Measurements from ENCODE around the gene MXD1.
"Not testable (repeated sequence)": the region's sequence is repeated elsewhere in the genome, so short reads cannot be mapped to it uniquely, and the experiment has no call there.

MXD1 gene

GRCh38 chr2:69914950-69915945, at the start of gene MXD1:
TSS of gene MXD1 (plus strand) at chr2:69915109. CDS start at chr2:69915331, 222 bp downstream.
- peak; percentile 23 for DNase-seq

GRCh38 chr2:69888451-69888850, 26.5 kb upstream of the MXD1 start:
- no peak for DNase-seq

- DNase-seq: no peak
Observed at GRCh38 chr2:69889302-69889701, 25.6 kb upstream of the MXD1 start.

- DNase-seq: no peak
Observed at GRCh38 chr2:69890881-69891280, 24.0 kb upstream of the MXD1 start.

GRCh38 chr2:69892838-69893424, 22.0 kb upstream of the MXD1 start:
- not testable (repeated sequence) for DNase-seq

- peak; percentile 84 for DNase-seq
Observed at GRCh38 chr2:69893684-69894551, 21.0 kb upstream of the MXD1 start, which contains the start of gene SNRNP27. TSS of gene SNRNP27 (plus strand) at chr2:69893956. CDS start at chr2:69893985, 29 bp downstream.

GRCh38 chr2:69894737-69895136, 20.2 kb upstream of the MXD1 start:
- not testable (repeated sequence) for DNase-seq

GRCh38 chr2:69902213-69902922, 12.5 kb upstream of the MXD1 start:
- DNase-seq: peak; percentile 22

- no peak for DNase-seq
Observed at GRCh38 chr2:69907216-69907615, 7.7 kb upstream of the MXD1 start.

GRCh38 chr2:69911985-69912563, 2.8 kb upstream of the MXD1 start:
- peak; percentile 74 for DNase-seq

GRCh38 chr2:69914164-69914949, 552 bp upstream of the MXD1 start:
- peak; percentile 100 for DNase-seq

- DNase-seq: no peak
Observed at GRCh38 chr2:69916106-69916505, 1.2 kb downstream of the MXD1 start.

GRCh38 chr2:69917852-69918251, 2.9 kb downstream of the MXD1 start:
- DNase-seq: no peak

GRCh38 chr2:69918401-69918800, 3.5 kb downstream of the MXD1 start:
- no peak for DNase-seq

GRCh38 chr2:69923116-69923515, 8.2 kb downstream of the MXD1 start:
- DNase-seq: no peak

GRCh38 chr2:69926849-69927515, 12.1 kb downstream of the MXD1 start:
- DNase-seq: no peak

- no peak for DNase-seq
Observed at GRCh38 chr2:69931832-69932595, 17.1 kb downstream of the MXD1 start.

- no peak for DNase-seq
Observed at GRCh38 chr2:69932596-69932922, 17.6 kb downstream of the MXD1 start.

- DNase-seq: no peak
Observed at GRCh38 chr2:69933254-69933828, 18.4 kb downstream of the MXD1 start.

All from CD4-positive, alpha-beta T cell treated with Interleukin-12 subunit alpha and Interleukin-12 subunit beta, for 1 hour (primary cell).